HG03066 (cell line): ENCODE data around the gene MMP24OS.

ENCODE experiments used
- ATAC-seq: cut with Tn5 transposase; IDR thresholded peaks from one replicate; pipeline ENCODE4 v1.9.1; 2021; ENCODE audit warnings: low read depth; ENCODE audit not compliant: unreplicated experiment

The MMP24OS gene

DNA sequence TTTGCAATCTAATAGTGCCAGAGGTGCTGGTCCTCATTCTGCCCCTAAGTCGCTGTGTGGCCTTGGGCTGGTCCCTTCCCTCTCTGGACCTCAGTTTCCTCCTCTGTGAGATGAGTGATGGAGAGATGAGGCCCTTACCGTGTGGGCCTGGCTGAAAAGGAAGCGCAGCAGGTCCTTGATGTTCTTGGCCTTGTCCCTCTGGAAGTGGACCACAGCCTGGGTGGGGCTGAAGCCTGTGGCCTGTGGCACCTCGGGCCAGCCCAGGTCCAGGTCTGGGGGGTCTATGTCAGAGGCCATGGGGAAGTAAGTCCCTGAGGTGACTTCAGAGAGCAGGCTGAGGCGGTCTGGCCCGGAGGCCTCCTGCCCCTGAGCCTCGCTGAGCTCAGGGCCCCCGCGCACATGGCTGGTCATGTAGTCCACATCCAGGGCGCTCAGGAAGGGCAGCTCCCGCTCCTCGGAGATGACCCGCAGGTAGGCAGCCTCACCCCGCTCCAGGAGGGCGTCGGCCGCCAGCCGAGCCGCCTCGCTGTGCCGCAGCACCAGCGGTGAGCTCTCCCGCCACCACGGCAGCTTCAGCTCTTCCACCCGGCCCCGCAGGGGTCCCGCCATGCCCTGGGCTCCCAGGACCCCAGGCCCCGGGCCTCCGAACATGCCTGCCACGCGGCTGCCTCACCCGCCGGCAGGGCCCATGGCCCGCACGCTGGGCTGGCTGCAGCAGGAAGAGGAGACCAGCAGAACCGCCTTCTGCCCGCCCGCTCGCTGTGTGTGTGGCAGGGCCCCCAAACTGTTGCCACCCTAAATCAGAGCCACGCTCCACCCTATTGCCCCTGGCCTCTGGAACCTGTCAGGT lies 14.0 kb upstream of the MMP24OS start, which contains the start of gene FAM83C:
TSS of gene FAM83C (minus strand) at position 772 of the 850 bp plus-strand sequence. CDS start at position 651, 121 bp downstream.
- no peak for ATAC-seq

DNA sequence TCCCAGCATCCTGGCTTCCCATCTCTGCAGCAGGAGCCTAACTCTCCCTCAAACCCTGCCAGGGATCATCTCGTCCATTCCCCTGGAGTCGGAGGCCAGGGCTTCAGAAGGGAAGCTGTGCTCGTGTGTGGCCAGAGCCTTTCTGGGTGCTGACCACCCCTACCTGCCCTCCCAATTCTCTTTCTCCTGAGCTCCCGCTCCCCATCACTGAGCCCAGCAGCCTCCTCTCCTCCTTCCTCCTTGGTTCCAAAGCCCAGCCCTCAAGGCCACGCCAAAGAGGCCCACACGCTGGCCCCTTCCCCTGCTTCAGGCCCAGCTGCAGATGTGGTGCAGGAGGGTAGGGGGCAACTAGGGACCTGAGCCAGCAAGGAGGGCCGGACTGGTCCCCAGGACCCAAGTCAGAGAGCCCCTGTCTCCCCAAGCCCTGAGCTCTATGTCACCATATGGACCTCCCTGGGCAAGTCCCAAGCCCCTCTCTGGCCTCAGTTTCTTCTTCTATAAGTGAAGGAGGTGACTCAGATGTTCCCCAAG lies 13.0 kb upstream of the MMP24OS start:
- no peak for ATAC-seq

- ATAC-seq, result no peak
Observed at GRCh38 chr20:35290186-35290886, 12.4 kb upstream of the MMP24OS start.

- no peak for ATAC-seq
Observed at GRCh38 chr20:35288325-35289060, 10.6 kb upstream of the MMP24OS start.

DNA sequence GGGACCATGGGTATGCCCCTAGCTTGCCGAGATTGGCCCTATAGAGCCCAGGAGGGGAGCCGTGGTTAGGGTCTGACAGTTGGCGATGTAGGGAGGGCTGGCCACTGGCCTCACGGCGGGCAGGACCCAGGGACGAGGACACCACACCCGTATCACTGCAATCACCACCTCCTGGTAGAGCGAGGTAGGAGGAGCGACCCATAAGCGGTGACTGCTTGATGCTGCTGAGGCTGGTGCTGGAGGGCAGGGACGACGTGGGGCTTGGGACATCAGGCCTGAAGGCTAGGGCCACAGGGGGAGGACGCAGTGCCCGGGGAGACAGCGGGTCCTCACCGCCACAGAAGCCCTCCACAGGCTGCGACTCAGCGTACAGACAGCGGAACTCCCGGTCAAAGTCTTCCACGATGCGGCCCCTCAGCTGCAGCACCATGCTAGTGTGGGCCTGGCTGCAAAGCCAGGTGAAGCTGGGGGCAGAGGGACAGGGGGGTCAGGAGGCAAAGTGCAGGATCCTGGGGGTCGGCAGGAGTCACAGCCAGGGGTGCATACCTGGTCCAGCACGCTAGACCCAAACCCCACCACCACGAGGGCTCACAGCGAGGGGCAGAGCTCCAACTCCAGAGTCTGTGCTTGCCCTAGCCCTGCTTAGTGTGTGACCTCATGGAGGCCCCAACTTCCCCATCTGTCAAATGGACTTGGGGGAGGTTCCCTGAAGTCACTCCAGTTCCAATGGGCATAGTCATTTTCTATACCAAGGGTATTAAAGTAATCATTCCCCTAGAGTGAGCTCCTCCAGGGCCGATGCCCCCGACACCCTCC lies 9.8 kb upstream of the MMP24OS start:
- ATAC-seq, result no peak

DNA sequence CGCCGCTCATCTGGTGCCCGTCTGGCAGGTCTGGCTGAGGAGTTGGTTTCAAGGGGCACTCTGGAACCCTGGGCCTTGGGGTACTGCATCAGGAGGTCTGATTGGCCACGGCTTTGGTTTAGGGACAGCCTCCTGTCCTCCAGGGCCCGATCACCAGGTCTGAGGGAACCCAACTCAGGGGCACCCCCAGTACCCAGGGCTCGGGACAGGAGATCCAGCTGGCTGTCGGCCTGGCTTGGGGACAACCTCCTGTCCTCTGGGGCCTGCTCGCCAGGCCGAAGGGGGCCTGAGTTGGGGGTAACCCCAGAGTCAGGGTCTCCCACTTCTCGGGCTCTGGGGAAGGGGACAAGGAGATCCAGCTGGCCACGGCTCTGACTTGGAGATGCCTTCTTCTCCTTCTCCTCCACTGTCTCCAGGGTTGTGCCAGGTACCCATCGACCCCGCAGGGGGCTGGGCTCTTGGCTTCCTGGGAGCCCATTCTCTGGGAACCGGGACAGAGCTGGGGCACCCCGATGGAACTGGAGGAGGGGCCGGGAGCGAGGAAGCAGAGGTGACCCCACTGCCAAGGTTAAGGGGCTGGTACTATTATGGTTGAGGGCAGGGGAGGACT lies 9.1 kb upstream of the MMP24OS start:
- ATAC-seq, result no peak

DNA sequence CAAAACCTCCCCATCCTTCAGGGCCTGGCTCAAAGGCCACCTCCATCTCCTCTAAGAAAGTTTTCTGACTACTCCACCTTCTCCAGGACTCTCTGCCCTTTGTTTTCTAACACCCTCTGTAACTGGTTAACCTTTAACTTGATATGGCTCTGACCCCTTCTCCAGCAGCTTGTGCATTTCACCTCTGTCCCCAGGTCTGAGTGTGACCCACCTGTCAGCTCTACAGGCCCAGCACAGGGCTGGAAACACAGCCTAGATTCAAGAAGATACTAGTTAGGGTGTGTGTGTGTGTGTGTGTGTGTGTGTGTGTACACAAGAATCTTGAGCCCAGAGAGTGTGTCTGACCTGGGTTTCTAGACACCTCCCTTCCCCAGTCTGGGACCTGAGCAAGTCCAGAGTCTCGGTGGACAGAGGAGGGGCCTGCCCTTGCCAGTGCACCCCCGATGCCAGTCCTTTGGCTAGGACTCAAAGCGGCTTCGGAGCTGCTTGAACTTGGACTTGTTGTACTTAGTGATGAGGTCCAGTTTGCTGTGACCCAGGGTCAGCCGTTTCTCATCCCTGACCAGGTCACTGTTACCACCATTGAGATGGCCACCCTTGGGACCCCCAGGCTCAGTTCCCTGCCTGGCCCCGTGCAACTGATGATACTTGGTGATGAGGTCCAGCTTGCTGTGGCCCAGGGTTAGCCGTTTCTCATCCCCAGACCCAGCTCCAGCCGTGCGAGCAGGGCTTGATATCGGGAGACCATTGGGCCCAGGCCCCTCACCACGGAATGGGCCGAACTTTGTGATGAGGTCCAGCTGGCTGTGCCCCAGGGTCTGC lies 8.4 kb upstream of the MMP24OS start:
- no peak for ATAC-seq

GRCh38 chr20:35285806-35286076 lies 7.8 kb upstream of the MMP24OS start:
- no peak for ATAC-seq

DNA sequence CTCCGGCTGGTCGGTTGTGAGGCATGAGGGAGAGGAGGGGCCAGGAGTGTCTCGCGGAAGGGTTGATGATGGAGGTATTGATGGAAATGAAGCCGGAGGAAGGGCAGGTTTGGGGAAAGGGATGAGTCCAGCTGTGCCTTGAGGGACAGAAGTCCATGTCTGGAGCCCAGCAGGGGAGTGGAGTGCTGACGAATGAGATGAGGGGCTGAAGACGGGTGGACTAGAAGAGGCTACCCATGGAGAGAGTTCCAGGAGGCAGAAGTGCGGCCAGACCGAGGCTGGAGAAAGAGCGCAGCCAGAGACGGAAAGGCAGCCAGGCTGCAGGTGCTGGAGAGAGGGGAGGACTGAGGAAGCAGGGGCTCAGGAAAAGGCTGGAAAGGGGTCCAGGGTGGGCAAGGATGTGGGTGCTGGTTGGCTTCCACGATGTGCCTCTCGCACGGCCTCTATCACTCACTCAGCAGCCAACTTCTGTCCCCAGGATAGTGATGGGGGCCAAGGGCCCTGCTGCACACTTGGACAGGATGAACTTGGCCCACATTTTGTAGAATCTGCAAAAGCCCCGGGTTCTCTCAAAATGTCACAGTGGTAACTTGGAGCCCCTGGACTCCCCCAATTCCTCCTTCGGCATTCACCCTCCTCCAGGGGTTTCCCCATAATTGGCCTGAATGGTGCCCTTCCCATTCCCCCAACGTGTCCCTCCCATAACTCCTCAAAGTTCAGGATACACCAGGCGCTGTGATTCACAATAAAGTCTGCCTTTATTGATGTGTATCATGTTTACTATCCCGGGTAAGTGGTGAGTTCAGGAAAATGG lies 7.3 kb upstream of the MMP24OS start:
- ATAC-seq, result no peak

GRCh38 chr20:35284267-35284991 lies 6.5 kb upstream of the MMP24OS start, which contains the start of gene EIF6:
Gene EIF6, minus strand, starts transcription at chr20:35284772. Its CDS starts 285 bp downstream, at chr20:35284487.
- ATAC-seq, result peak; percentile 63

DNA sequence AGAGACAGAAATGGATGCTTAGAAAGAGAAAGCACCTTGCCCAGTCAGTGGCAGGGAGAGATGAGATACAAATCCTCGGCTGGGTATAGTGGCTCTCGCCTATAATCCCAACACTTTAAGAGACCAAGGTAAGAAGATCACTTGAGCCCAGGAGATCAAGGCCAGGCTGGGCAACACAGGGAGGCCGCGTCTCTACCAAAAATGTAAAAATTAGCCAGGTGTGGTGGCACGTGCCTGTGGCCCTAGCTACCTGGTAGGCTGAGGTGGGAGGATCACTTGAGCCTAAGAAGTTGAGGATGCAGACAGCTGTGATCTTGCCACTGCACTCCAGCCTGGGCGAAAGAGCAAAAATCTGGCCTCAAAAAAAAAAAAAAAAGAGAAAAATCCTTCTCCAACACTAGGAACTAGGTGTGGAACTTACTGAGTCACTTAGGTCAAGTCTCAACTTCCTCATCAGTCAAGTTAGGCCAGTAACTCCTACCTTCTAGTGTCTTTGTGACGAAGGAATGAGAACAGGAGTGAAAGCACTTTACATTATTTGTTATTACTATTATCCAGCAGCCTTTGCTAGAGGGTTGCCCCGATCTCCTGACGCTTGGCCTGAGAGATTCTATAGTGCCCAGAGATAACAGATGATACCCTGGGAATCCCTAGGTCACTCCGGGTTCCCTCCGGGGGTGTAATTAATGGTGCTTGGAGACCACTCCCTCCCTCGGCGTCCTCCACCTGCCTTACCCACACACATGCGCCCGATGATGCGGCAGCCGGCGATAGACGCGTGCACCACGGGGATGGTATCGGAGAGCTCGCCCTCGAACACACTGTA lies 5.7 kb upstream of the MMP24OS start:
- no peak for ATAC-seq

DNA sequence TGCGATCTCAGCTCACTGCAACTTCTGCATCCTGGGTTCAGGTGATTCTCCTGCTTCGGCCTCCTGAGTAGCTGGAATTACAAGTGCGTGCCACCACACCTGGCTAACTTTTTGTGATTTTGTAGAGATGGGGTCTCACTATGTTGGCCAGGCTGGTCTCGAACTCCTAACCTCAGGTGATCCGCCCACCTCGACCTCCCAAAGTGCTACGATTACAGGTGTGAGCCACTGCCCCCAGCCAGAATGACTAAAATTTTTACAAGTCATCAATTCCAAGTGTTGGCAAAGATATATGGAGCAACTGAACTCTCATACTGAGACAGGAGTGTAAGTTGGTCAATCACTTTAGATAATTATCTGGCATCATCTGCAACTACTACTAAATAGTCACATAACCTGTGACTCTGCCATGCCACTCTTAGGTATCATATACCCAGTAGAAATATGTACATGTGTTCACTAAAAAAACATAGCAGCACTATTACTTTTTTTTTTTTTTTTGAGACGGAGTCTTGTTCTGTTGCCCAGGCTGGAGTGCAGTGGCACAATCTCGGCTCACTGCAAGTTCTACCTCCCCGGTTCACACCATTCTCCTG lies 3.7 kb upstream of the MMP24OS start:
- ATAC-seq, result no peak

GRCh38 chr20:35280523-35280922 lies 2.6 kb upstream of the MMP24OS start:
- ATAC-seq, result no peak

DNA sequence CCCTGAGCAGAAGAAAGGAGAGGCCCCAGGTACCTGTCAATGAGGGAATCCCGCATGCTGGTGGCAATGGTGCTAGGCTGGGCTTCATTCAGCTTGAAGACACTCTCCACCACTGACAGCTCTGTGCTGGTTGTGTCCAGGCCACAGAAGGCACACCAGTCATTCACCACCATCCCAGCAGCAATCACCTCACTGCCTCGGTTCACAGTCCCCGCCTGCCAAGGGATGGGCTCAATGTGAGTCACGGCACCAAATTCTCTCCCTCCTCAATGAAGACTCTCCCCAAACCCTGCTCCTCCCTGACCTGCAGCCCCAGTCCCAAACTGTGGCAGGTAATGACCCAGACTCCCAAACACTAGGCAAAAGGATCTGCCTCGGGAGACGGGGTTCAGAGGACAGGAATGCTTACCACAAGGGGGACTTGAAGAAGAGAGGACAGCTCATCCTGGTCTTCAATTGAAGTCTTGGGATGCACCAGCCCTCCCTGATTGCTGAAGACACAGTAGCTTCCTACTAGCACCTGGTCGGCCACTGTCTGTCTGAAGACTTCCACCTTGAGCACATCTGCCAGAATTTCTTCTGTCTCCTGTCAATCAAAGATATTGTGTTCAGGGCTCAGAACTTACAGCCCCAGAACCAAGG lies 1.7 kb upstream of the MMP24OS start:
- ATAC-seq, result no peak

DNA sequence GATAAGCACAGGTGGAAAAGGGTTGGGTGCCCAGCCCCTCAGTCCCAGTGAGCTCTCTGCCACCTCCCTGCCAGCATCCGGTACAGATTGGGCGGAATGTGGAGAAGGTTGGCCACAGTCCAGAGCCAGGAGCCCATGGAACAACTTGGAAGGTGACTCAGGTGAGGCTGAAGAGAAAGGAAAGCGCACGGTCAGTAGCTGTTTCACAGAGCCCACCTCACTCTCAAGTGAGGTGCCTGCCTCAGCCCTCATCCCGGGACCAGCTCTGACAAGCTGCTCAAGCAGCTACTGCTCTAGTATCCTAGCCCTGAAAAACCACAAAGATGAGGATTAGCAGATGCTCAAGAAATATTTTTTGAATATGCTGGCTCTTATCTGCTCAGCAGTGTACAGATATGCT lies 1.1 kb upstream of the MMP24OS start:
- no peak for ATAC-seq

DNA sequence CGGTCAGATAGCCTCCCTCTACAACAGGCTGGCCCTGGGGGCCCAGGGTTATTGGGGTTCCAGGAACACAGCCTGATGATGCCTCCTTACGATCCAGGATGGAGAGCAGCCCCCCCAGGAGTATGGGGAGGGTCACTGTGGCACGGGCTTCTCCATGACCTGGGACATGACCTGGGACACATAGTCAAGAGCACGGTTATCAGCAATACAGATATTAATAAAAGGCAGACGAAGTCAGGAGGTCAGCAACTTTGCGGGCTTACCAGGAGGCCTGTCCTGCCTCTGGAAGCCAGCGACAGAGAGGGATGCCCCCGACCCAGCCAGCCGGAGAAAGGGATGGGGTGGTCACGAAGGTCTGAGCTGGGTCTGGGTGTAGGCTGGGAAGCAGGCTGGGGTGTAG lies 795 bp downstream of the MMP24OS start:
- no peak for ATAC-seq
